HUES64 (cell line): Measurements from ENCODE around the gene TDP1.

Experiments
- H3K27ac ChIP-seq: 2 replicates; pipeline ENCODE4 v1.7.0; 2013; ENCODE audit warnings: low read depth, low read length, inconsistent platforms
- H3K27me3 ChIP-seq: 2 replicates; pipeline ENCODE4 v1.6.1; 2013; ENCODE audit warnings: mild to moderate bottlenecking, low read length; ENCODE audit not compliant: insufficient read depth
- H3K36me3 ChIP-seq: 2 replicates; pipeline ENCODE4 v1.6.1; 2013; ENCODE audit warnings: mild to moderate bottlenecking, low read length; ENCODE audit not compliant: insufficient read depth
- H3K4me1 ChIP-seq: 2 replicates; pipeline ENCODE4 v1.6.1; 2013; ENCODE audit warnings: mild to moderate bottlenecking, low read length, moderate library complexity; ENCODE audit not compliant: insufficient read depth
- H3K4me3 ChIP-seq: 2 replicates; pipeline ENCODE4 v1.5.1; 2013; ENCODE audit warnings: mild to moderate bottlenecking, low read length, moderate library complexity
- H3K9ac ChIP-seq: 2 replicates; pipeline ENCODE4 v1.6.1; 2013; ENCODE audit warnings: mild to moderate bottlenecking, low read depth, low read length
- H3K9me3 ChIP-seq: 2 replicates; pipeline ENCODE4 v1.6.1; 2013; ENCODE audit warnings: low read depth, low read length; ENCODE audit not compliant: insufficient read depth
- WGBS: fragments of 150-250, 120-280 bp; methylation state at CpG from one replicate; pipeline ENCODE4 v1.1.7; 2013; ENCODE audit warnings: missing lambda C conversion rate; 5-methylcytosine and 5-hydroxymethylcytosine counted together

TDP1 gene

GRCh38 chr14:90027842-90028241 is 72.1 kb downstream of the TDP1 start:
- 81% methylated on average over 1 of the region's 1 CpG for WGBS
- no peaks in the 10 kb centered on the region for H3K27me3 ChIP-seq
- H3K4me3 ChIP-seq = no peak overlapping the region
- H3K9me3 ChIP-seq = no peaks in the 10 kb centered on the region
- no peak overlapping the region for H3K9ac ChIP-seq
- H3K4me1 ChIP-seq = no peaks in the 10 kb centered on the region
- H3K27ac ChIP-seq = no peak overlapping the region
- H3K36me3 ChIP-seq = peaks cover 65% of the 10 kb centered on the region

- Histone ChIP-seq H3K27me3 (no peaks in the 10 kb centered on the region), H3K9ac (no peak overlapping the region), H3K9me3 (no peaks in the 10 kb centered on the region), H3K4me1 (no peaks in the 10 kb centered on the region), H3K4me3 (no peak overlapping the region), H3K27ac (no peak overlapping the region), H3K36me3 (peaks cover 73% of the 10 kb centered on the region)
- WGBS = 99% methylated on average over 2 of the region's 2 CpGs
Observed at GRCh38 chr14:90034156-90034555, 78.4 kb downstream of the TDP1 start.

- no peak overlapping the region for H3K4me3 ChIP-seq
- 97% methylated on average over 6 of the region's 6 CpGs for WGBS
- H3K9me3 ChIP-seq = no peaks in the 10 kb centered on the region
- H3K36me3 ChIP-seq = peaks cover 73% of the 10 kb centered on the region
- no peaks in the 10 kb centered on the region for H3K27me3 ChIP-seq
- no peaks in the 10 kb centered on the region for H3K4me1 ChIP-seq
- H3K27ac ChIP-seq = no peak overlapping the region
- H3K9ac ChIP-seq = no peak overlapping the region
Observed at GRCh38 chr14:90034835-90035525, 79.3 kb downstream of the TDP1 start.

- WGBS = 94% methylated on average over 10 of the region's 11 CpGs
Observed at GRCh38 chr14:90039253-90040010, 83.7 kb downstream of the TDP1 start.

GRCh38 chr14:90040411-90040810 is 84.7 kb downstream of the TDP1 start:
- Histone ChIP-seq H3K27me3 (no peaks in the 10 kb centered on the region), H3K4me3 (no peak overlapping the region), H3K36me3 (peaks cover 40% of the 10 kb centered on the region), H3K9me3 (no peaks in the 10 kb centered on the region), H3K9ac (no peak overlapping the region), H3K27ac (no peak overlapping the region), H3K4me1 (no peaks in the 10 kb centered on the region)
- 95% methylated on average over 3 of the region's 3 CpGs for WGBS

More at GRCh38 chr14:90039253-90040010, 83.7 kb downstream of the TDP1 start:
- no peaks in the 10 kb centered on the region for H3K9me3 ChIP-seq
- no peaks in the 10 kb centered on the region for H3K27me3 ChIP-seq
- H3K4me3 ChIP-seq = no peak overlapping the region
- no peak overlapping the region for H3K9ac ChIP-seq
- no peaks in the 10 kb centered on the region for H3K4me1 ChIP-seq
- peaks cover 46% of the 10 kb centered on the region for H3K36me3 ChIP-seq
- H3K27ac ChIP-seq = no peak overlapping the region

- H3K36me3 ChIP-seq = peaks cover 19% of the 10 kb centered on the region
- no peak overlapping the region for H3K9ac ChIP-seq
- 95% methylated on average over 9 of the region's 9 CpGs for WGBS
- no peaks in the 10 kb centered on the region for H3K9me3 ChIP-seq
- no peaks in the 10 kb centered on the region for H3K27me3 ChIP-seq
- H3K4me1 ChIP-seq = no peaks in the 10 kb centered on the region
- no peak overlapping the region for H3K27ac ChIP-seq
- H3K4me3 ChIP-seq = no peak overlapping the region
Observed at GRCh38 chr14:90042496-90043252, 86.9 kb downstream of the TDP1 start.

- WGBS = 95% methylated on average over 2 of the region's 2 CpGs
- Histone ChIP-seq H3K36me3 (peaks cover 12% of the 10 kb centered on the region), H3K4me1 (no peaks in the 10 kb centered on the region), H3K4me3 (no peak overlapping the region), H3K27ac (no peak overlapping the region), H3K27me3 (no peaks in the 10 kb centered on the region), H3K9me3 (no peaks in the 10 kb centered on the region), H3K9ac (no peak overlapping the region)
Observed at GRCh38 chr14:90045616-90046015, 89.9 kb downstream of the TDP1 start.

- Histone ChIP-seq H3K27ac (no peak overlapping the region), H3K4me3 (no peak overlapping the region), H3K4me1 (no peaks in the 10 kb centered on the region), H3K36me3 (0 out of 2 replicates have a peak, but pooled peaks cover 4% of the 10 kb centered on the region), H3K27me3 (no peaks in the 10 kb centered on the region; the same call in 1 of the 2 replicates), H3K9ac (no peak overlapping the region), H3K9me3 (no peaks in the 10 kb centered on the region)
- WGBS = 79% methylated on average over 2 of the region's 3 CpGs
Observed at GRCh38 chr14:90049390-90049789, 93.7 kb downstream of the TDP1 start.

- Histone ChIP-seq H3K27me3 (no peaks in the 10 kb centered on the region; the same call in 1 of the 2 replicates), H3K27ac (no peak overlapping the region), H3K4me1 (no peaks in the 10 kb centered on the region), H3K36me3 (0 out of 2 replicates have a peak, but pooled peaks cover under 1% of the 10 kb centered on the region), H3K9ac (no peak overlapping the region), H3K9me3 (no peaks in the 10 kb centered on the region), H3K4me3 (no peak overlapping the region)
- 86% methylated on average over 4 of the region's 4 CpGs for WGBS
Observed at GRCh38 chr14:90050271-90050670, 94.5 kb downstream of the TDP1 start.

GRCh38 chr14:90053044-90053443 is 97.3 kb downstream of the TDP1 start:
- Histone ChIP-seq H3K4me1 (no peaks in the 10 kb centered on the region), H3K27me3 (peaks cover 3% of the 10 kb centered on the region), H3K36me3 (no peaks in the 10 kb centered on the region), H3K9ac (no peak overlapping the region), H3K27ac (no peak overlapping the region), H3K9me3 (no peaks in the 10 kb centered on the region), H3K4me3 (no peak overlapping the region)
- WGBS = 88% methylated on average over 2 of the region's 2 CpGs

GRCh38 chr14:90054803-90055202 is 99.1 kb downstream of the TDP1 start:
- no peak overlapping the region for H3K9ac ChIP-seq
- H3K9me3 ChIP-seq = no peaks in the 10 kb centered on the region
- H3K27me3 ChIP-seq = peaks cover 21% of the 10 kb centered on the region
- H3K4me3 ChIP-seq = no peak overlapping the region
- no peaks in the 10 kb centered on the region for H3K36me3 ChIP-seq
- H3K27ac ChIP-seq = no peak overlapping the region
- WGBS = 96% methylated on average over 1 of the region's 1 CpG
- no peaks in the 10 kb centered on the region for H3K4me1 ChIP-seq
